Left colon (tissue), 2 donors: Measurements from ENCODE around the gene REXO1. TPM values are rescaled to one million over a fixed set of nuclear protein-coding genes. Genes with fewer than 3 reads are reported as not detected.
"Not testable (repeated sequence)": the region's sequence is repeated elsewhere in the genome, so short reads cannot be mapped to it uniquely, and the experiment has no call there.

ENCODE experiments used
- ATAC-seq: fragments of 200-7000 bp; cut with Tn5 transposase; one replicate; pipeline ENCODE4 v1.9.1; 2020; ENCODE audit warnings: mild to moderate bottlenecking, moderate library complexity
- DNase-seq, 2 donors: peaks; one replicate each; pipeline ENCODE4 v3.0.0-alpha.2; 2020
- intact Hi-C, 2 donors: fragments of 100-400 bp; cut with DNase I in 1 of 2; cut with micrococcal nuclease in 1 of 2; formaldehyde crosslinking; loops; one replicate each; pipeline versions ENCODE4 v1.11.2 to v1.14.0; 2022; cut with DNase I, micrococcal nuclease
- long read RNA-seq: library from polyadenylated mRNA; unstranded; transcript quantifications from one replicate; pipeline ENCODE4 v2.0.0, GENCODE V29; 2021
- total RNA-seq, 2 donors: library from RNA; stranded (reverse); fragmentation: NEBNext Ultra II Directional; extraction: Animal tissue kit (Norgen Biotek cat#: 25700); gene quantifications; one replicate each; pipeline ENCODE4 v1.2.1, GENCODE V29; 2021
- donor health status: DM: no; HTN: no; CAD: no.
- donor health status: DM: yes; HTN: yes; CAD: no.

The REXO1 gene, protein sequence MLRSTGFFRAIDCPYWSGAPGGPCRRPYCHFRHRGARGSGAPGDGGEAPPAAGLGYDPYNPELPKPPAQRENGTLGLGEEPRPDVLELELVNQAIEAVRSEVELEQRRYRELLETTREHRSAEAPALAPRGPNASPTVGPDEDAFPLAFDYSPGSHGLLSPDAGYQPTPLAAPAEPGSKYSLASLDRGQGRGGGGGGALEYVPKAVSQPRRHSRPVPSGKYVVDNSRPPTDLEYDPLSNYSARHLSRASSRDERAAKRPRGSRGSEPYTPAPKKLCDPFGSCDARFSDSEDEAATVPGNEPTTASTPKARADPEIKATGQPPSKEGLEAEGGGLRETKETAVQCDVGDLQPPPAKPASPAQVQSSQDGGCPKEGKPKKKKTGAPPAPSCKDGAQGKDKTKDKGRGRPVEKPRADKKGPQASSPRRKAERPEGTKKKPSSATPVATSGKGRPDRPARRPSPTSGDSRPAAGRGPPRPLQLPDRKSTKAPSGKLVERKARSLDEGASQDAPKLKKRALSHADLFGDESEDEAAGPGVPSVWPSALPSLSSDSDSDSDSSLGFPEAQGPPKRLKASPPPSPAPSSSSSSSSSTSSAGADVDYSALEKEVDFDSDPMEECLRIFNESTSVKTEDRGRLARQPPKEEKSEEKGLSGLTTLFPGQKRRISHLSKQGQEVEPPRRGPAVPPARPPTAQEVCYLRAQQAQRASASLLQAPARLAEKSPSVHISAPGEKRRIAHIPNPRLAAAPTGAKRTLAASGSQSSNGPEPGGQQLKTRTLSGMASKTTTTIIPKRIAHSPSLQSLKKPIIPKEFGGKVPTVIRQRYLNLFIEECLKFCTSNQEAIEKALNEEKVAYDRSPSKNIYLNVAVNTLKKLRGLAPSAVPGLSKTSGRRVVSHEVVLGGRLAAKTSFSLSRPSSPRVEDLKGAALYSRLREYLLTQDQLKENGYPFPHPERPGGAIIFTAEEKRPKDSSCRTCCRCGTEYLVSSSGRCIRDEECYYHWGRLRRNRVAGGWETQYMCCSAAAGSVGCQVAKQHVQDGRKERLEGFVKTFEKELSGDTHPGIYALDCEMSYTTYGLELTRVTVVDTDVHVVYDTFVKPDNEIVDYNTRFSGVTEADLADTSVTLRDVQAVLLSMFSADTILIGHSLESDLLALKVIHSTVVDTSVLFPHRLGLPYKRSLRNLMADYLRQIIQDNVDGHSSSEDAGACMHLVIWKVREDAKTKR
- total RNA-seq, result 10 to 100 TPM; 41.9 to 43.0 TPM
- long read RNA-seq, partial matches to known transcripts, result 8 of 11 reads
- long read RNA-seq, other reads (novel, unspliced or antisense), result 3 of 11 reads

DNA sequence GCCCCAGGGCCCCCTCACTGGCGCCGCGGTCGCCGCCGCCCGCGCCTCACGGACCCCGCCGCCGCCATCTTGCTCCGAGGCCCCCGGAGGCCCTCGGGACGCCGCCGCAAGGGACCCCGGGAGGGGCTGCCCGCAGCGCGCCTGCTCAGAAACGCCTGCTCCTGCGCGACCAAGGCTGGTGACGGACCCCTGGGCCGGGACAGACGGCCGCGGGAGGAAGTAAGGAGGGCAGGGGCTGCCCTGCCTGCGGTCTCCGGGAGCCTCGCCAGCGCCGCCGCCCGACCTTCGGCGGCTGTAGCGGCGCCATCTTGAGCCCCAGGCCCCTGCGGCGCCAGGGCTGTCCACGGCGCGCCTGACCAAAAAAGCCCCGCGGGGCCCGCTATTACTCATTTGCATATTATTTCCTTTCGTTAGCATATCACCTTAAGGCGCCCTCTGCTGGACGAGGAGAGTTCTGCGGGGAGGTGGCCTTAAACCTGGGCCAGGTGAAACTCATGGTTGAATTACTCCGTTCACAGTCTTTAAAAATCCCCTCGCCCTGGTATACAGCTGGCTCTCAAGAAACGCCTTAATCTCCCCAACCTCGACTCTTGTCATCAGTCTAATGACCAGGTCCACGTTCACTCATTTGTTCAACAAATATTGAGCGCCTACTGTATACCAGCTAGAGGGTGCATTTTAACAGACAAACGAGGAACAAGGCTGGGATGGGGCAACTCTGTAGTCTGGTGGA lies at the start of gene REXO1:
REXO1 (minus strand) TSS at position 85 of the 733 bp plus-strand sequence. CDS start 125 bp downstream, outside the sequence.
- DNase-seq (peak; percentile 92 to 98), ATAC-seq (peak; percentile 72)
- intact Hi-C loops, result no loop called here

DNA sequence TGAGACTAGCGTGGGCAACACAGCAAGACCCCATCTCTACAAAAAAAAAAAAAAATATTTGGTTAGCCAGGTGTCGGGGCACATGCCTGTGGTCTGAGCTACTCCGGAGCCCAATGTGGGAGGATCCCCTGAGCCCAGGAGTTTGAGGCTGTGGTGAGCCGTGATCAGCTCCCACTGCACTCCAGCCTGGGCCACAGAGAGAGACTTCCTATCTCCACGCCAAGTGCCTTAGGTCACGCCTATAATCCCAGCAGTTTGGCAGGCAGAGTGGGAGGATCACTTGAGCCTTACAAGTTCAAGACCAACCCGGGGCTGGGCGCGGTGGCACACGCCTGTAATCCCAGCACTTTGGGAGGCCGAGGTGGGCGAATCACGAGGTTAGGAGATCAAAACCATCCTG lies 48.2 kb upstream of the REXO1 start:
- intact Hi-C loops, result no loop called here
- no peak for DNase-seq
- no peak for ATAC-seq

GRCh38 chr19:1893791-1894190 lies 45.5 kb upstream of the REXO1 start:
- no peak for DNase-seq
- ATAC-seq, result no peak
- intact Hi-C loops, result no loop called here

- no peak for DNase-seq
- intact Hi-C loops, result no loop called here
- no peak for ATAC-seq
Measured at GRCh38 chr19:1889907-1890306, 41.6 kb upstream of the REXO1 start.

- ATAC-seq (no peak), DNase-seq (no peak)
- intact Hi-C loops, result no loop called here
Measured at GRCh38 chr19:1888385-1888784, 40.1 kb upstream of the REXO1 start.

DNA sequence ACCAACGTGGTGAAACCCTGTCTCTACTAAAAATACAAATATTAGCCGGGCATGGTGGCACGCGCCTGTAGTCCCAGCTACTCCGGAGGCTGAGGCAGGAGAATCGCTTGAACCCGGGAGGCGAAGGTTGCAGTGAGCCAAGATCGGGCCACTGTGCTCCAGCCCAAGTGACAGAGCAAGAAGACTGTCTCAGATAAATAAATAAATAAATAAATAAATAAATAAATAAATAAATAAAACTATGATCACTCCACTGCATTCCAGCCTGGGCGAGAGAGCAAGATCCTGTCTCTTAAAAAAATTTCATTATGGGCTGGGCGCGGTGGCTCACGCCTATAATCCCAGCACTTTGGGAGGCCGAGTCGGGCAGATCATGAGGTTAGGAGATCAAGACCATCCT lies 38.1 kb upstream of the REXO1 start:
- intact Hi-C loops, DNase-seq, ATAC-seq: not testable (repeated sequence)

DNA sequence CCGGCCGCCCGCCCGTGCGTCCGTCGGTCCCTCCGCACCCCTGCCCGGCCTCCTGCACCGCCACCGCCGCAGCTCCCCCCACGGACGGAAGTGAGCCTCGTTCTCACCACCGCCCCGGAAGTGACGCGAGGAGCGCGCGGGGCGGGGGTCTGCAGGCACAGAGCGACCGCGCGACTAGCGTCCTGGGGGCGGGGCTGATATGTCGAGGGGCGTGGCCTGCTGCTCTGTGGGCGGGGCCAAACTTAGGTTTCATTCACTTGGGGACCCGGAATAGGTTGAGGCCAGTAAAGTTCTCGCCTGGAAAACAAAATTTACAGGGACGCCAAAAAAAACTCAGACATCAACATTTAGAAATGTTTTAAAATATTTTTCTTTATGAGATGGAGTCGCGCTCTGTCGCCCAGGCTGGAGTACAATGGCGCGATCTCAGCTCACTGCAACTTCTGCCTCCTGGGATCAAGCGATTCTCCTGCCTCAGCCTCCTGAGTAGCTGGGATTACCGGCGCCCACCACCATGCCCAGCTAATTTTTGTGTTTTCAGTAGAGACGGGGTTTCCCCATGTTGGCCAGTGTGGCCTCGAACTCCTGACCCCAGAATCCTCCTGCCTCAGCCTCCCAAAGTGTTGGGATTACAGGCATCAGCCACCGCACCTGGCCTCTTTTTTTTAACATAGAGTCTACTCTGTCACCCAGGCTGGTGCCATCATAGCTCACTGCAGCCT lies 37.3 kb upstream of the REXO1 start, which contains the start of gene ABHD17A:
ABHD17A (minus strand) TSS at position 99 of the 722 bp plus-strand sequence. CDS start 3,930 bp downstream, outside the sequence.
- intact Hi-C loops, result not testable (repeated sequence)
- DNase-seq, result peak; percentile 91 to 97
- ATAC-seq, result peak; percentile 93

GRCh38 chr19:1884719-1885334 lies 36.5 kb upstream of the REXO1 start:
- ATAC-seq (peak; percentile 38), DNase-seq (peak in 1 of 2 donors; percentile 45)

DNA sequence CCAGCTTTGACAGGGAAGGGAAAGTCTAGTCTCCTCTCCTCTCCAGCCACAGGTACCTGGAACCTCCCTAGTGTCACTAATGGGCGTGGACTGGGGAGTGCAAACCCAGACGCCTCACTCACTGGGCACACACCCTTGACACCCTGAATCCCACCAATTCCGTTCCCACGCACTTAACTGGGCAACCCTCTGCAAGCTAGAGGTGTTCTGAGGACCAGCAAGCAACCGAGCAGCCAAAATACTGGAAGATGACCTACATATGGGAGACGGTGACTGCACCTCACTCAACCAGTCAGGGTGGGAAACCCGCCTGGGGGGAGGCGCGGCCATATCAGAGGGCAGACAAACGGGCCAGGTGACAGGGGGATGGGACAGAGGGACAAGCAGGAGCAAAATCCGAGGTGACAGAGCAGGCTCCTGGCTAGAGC lies 36.0 kb upstream of the REXO1 start:
- ATAC-seq, result peak; percentile 75
- DNase-seq, result peak in 1 of 2 donors; percentile 56
- intact Hi-C loops, result no loop called here

More at GRCh38 chr19:1884719-1885334, 36.5 kb upstream of the REXO1 start:
- intact Hi-C loops, result no loop called here

- DNase-seq, result no peak
- ATAC-seq, result peak; percentile 17
- intact Hi-C loops, result no loop called here
Measured at GRCh38 chr19:1883784-1884183, 35.5 kb upstream of the REXO1 start.

DNA sequence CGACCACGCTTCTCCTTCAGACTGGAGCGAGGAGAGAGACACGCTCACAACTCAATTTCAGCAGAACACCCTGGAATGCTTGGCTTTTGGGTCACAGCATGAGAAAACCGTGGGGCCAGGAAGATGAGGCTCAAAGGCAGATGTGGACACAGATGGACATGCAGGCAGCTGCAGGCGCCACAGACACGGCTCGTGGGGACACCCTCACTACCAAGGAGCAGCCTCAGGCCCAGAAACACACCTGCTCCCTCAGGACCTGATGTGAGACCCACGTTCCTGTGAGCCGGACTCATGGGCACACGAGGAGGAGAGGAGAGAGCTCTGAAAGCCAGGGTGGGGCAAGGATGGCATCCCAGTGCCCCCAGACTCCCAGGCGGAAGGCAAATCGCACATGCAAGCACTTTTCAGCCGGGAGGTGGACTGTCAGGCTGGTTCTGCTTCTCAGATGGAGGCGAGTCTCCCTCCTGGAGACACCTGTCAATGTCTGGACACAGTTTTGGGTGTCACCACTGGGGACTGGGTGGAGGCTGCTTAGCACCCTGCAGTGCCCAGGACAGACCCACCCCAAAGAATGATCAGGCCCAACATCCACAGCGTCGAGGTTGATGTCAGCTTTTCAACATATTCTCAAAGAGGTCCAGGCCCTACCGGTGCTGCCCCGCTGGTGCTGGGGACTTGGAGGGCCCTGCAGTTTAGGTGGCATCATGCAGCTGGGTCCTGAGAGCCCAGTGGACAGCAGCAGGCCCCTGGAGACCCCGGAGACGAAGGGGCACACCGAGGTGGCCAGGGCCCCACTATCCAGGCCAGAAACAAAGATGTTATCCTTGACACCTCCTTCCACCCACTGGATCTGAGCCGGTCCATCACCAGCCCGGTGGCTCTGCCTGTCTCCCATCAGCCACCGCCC lies 34.8 kb upstream of the REXO1 start:
- intact Hi-C loops, result no loop called here
- no peak for ATAC-seq
- DNase-seq, result no peak

GRCh38 chr19:1882089-1882785 lies 34.0 kb upstream of the REXO1 start:
- ATAC-seq (no peak), DNase-seq (no peak)
- intact Hi-C loops, result no loop called here

- intact Hi-C loops, DNase-seq, ATAC-seq: not testable (repeated sequence)
Measured at GRCh38 chr19:1881393-1882088, 33.3 kb upstream of the REXO1 start.

DNA sequence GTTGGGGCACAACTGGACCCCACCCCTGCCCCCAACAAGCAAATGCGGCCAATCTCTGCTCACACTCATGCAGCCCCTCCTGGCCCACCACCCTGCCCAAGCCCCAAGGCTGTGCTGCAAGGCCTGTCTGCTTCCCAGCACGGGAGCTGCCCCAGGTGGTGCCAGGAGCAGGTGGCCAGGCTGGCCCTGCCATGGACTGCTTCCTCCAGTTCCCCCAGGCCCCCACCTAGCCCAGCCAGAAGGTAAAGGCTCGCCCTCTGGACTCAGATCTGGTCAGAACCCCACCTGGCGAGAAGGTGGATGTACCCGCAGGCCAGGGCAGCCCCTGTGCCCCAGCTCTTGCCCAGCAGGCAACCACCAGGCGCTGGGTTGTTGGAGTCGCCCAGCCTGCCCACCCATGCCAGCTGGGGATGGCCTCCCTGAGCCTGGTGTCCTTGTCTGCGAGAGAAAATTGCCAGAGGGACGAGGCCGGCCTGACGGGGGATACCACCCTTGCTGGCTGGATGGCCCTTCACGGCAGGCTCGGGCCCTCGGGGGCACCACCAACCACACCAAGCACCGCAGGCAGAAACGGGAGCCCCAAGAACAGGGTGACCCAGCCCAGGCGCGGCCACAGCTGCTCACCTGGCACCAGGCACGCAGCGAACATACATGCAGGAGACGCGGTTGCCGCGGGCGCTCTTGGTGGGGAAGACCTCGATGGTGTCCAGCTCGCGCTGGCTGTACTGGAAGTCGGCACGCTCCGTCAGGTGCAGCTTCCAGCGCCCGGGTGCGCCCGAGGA lies 32.5 kb upstream of the REXO1 start:
- DNase-seq (no peak), ATAC-seq (no peak)
- intact Hi-C loops, result no loop called here
